Duodenal mucosa (tissue), 2 donors: ENCODE measurements around the gene WWTR1.

Experiments
- H3K27ac ChIP-seq: one replicate; pipeline ENCODE4 v1.7.0; 2013; ENCODE audit warnings: low read depth, low read length
- H3K27me3 ChIP-seq, 2 donors: one replicate each; pipeline ENCODE4 v1.7.0; 2013; ENCODE audit warnings: low read length in 2 of 2, control low read depth in 1 of 2; ENCODE audit not compliant: insufficient read depth in 2 of 2, control insufficient read depth in 1 of 2
- H3K36me3 ChIP-seq, 2 donors: one replicate each; pipeline ENCODE4 v1.7.0; 2013; ENCODE audit warnings: low read length in 2 of 2, control low read depth in 1 of 2; ENCODE audit not compliant: insufficient read depth in 2 of 2, control insufficient read depth in 1 of 2
- H3K4me1 ChIP-seq, 2 donors: one replicate each; pipeline ENCODE4 v1.7.0; 2013; ENCODE audit warnings: low read length in 2 of 2, control low read depth in 1 of 2; ENCODE audit not compliant: insufficient read depth in 2 of 2, control insufficient read depth in 1 of 2
- H3K4me3 ChIP-seq, 2 donors: one replicate each; pipeline ENCODE4 v1.7.0; 2013; ENCODE audit warnings: low read length in 2 of 2, low read depth in 1 of 2
- H3K9ac ChIP-seq, 2 donors: one replicate each; pipeline ENCODE4 v1.7.0; 2013; ENCODE audit warnings: low read length in 2 of 2, low read depth in 1 of 2
- H3K9me3 ChIP-seq, 2 donors: one replicate each; pipeline ENCODE4 v1.7.0; 2013; ENCODE audit warnings: low read length in 2 of 2, control low read depth in 1 of 2; ENCODE audit not compliant: control insufficient read depth in 1 of 2

WWTR1 gene

GRCh38 chr3:149612456-149612855, 45.4 kb downstream of the WWTR1 start:
- H3K27ac ChIP-seq, result no peak overlapping the region
- no peak overlapping the region for H3K4me3 ChIP-seq
- H3K9ac ChIP-seq, result no peak overlapping the region
- H3K36me3 ChIP-seq, result no peaks in the 10 kb centered on the region
- H3K27me3 ChIP-seq, result no peaks in the 10 kb centered on the region
- peaks cover 6 to 15% of the 10 kb centered on the region in 2 donors for H3K4me1 ChIP-seq
- no peaks in the 10 kb centered on the region for H3K9me3 ChIP-seq

DNA sequence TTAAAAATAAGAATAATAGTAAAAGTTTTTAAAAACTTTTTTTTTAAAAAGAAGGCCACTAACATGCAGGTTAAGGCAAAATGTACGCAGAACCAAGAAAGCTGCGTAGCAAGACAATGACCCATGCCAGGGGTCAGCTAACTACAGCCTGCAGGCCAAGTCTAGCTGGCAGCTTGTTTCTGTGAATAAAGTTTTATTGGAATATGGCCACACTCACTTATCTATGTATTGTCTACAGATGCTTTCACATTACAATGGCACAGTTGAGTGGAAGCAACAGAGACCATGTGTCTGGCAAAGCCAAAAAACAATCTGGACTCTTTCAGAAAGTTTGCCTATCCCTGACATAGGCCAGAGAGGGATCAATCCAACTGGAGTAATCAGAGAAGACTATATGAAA, 46.7 kb downstream of the WWTR1 start:
- Histone ChIP-seq H3K27ac (no peak overlapping the region), H3K36me3 (no peaks in the 10 kb centered on the region), H3K4me3 (no peak overlapping the region), H3K9me3 (no peaks in the 10 kb centered on the region), H3K9ac (no peak overlapping the region), H3K27me3 (no peaks in the 10 kb centered on the region), H3K4me1 (peaks cover 6 to 10% of the 10 kb centered on the region in 2 donors)

GRCh38 chr3:149610351-149611105, 47.3 kb downstream of the WWTR1 start:
- Histone ChIP-seq H3K27ac (no peak overlapping the region), H3K27me3 (no peaks in the 10 kb centered on the region), H3K9ac (no peak overlapping the region), H3K4me1 (peaks cover 6 to 10% of the 10 kb centered on the region in 2 donors), H3K4me3 (no peak overlapping the region), H3K36me3 (no peaks in the 10 kb centered on the region), H3K9me3 (no peaks in the 10 kb centered on the region)

- peaks cover 9 to 10% of the 10 kb centered on the region in 2 donors for H3K4me1 ChIP-seq
These were observed 48.2 kb downstream of the WWTR1 start for GRCh38 chr3:149609595-149609994.

DNA sequence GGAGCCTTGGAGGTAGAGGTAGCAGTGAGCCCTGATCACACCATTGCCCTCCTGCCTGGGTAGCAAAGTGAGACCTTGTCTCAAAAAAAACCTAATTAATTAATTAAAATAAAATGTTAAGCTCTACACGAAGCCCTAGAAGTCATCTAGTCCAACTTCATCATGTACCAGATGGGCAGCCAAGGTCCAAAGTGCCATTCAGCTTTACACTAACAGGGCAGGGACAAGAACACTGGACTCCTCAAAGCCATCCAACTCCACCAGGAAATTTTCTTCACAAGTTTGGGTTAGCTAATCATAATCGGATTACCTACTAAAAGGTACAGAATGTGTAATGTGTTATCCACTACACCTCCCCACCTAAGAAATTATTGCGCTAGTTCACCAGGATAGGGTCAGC, 48.8 kb downstream of the WWTR1 start:
- Histone ChIP-seq H3K36me3 (no peaks in the 10 kb centered on the region), H3K27me3 (no peaks in the 10 kb centered on the region), H3K27ac (no peak overlapping the region), H3K9ac (no peak overlapping the region), H3K4me1 (peaks cover 10 to 11% of the 10 kb centered on the region in 2 donors), H3K9me3 (no peaks in the 10 kb centered on the region), H3K4me3 (no peak overlapping the region)

More at GRCh38 chr3:149609595-149609994, 48.2 kb downstream of the WWTR1 start:
- Histone ChIP-seq H3K27ac (no peak overlapping the region), H3K9me3 (no peaks in the 10 kb centered on the region), H3K36me3 (no peaks in the 10 kb centered on the region), H3K9ac (no peak overlapping the region), H3K27me3 (no peaks in the 10 kb centered on the region), H3K4me3 (no peak overlapping the region)

DNA sequence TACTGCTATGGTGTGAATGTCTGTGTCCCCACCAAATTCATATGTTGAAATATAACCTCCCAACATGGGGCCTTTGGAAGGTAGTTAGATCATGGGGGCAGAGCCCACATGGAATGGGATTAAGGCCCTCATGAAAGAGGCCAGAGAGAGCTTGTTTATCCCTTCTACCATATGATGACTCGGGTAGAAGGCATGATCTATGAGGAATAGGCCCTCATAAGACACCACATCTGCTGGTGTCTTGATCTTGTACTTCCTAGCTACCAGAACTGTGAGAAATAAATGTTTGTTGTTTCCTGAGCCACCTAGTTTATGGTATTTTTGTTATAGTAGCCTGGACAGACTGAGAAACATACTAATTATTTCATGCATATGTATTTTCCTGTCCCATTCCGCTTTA, 51.9 kb downstream of the WWTR1 start:
- no peak overlapping the region for H3K9ac ChIP-seq
- H3K9me3 ChIP-seq, result no peaks in the 10 kb centered on the region
- H3K27me3 ChIP-seq, result no peaks in the 10 kb centered on the region
- H3K27ac ChIP-seq, result no peak overlapping the region
- H3K36me3 ChIP-seq, result no peaks in the 10 kb centered on the region
- peaks cover 10 to 11% of the 10 kb centered on the region in 2 donors for H3K4me1 ChIP-seq
- no peak overlapping the region for H3K4me3 ChIP-seq

GRCh38 chr3:149604125-149604875, 53.5 kb downstream of the WWTR1 start:
- no peak overlapping the region for H3K4me3 ChIP-seq
- no peak overlapping the region for H3K9ac ChIP-seq
- H3K27ac ChIP-seq, result no peak overlapping the region
- H3K27me3 ChIP-seq, result no peaks in the 10 kb centered on the region
- H3K9me3 ChIP-seq, result no peaks in the 10 kb centered on the region
- no peaks in the 10 kb centered on the region for H3K36me3 ChIP-seq
- H3K4me1 ChIP-seq, result peaks cover 0 to 11% of the 10 kb centered on the region in 2 donors

GRCh38 chr3:149603126-149604074, 54.4 kb downstream of the WWTR1 start:
- H3K9ac ChIP-seq, result no peak overlapping the region
- peaks cover 0 to 4% of the 10 kb centered on the region in 2 donors for H3K4me1 ChIP-seq
- H3K9me3 ChIP-seq, result no peaks in the 10 kb centered on the region
- H3K27me3 ChIP-seq, result no peaks in the 10 kb centered on the region
- H3K4me3 ChIP-seq, result no peak overlapping the region
- no peak overlapping the region for H3K27ac ChIP-seq
- H3K36me3 ChIP-seq, result no peaks in the 10 kb centered on the region

DNA sequence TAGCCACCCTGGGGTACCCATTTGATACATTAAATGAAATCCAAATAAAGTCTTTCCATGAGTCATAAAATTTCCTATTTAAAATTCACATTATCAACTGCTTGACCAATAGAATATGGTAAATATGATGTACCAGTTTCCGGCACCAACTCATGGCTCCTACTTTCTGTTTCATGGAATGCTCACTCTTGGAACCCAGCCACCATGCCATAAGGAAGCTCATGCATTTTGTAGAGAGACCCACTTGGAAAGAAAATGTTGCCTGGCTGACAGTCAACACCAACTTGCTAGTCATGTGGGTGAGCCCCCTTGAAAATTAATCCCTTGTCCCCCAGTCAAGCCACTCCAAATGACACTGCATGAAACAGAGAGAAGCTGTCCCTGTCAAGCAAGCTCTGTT, 57.2 kb downstream of the WWTR1 start:
- Histone ChIP-seq H3K4me3 (no peak overlapping the region), H3K9ac (no peak overlapping the region), H3K9me3 (no peaks in the 10 kb centered on the region), H3K27ac (no peak overlapping the region), H3K4me1 (peaks cover 4 to 6% of the 10 kb centered on the region in 2 donors), H3K36me3 (no peaks in the 10 kb centered on the region), H3K27me3 (no peaks in the 10 kb centered on the region)
